GM18499 (cell line): ENCODE measurements around the gene EFHD2.
"Not testable (repeated sequence)": the region's sequence is repeated elsewhere in the genome, so short reads cannot be mapped to it uniquely, and the experiment has no call there.

Experiments used
- ATAC-seq: cut with Tn5 transposase; IDR thresholded peaks from one replicate; pipeline ENCODE4 v1.9.1; 2021; ENCODE audit warnings: moderate number of reproducible peaks; ENCODE audit not compliant: insufficient read depth, unreplicated experiment

The EFHD2 gene

DNA sequence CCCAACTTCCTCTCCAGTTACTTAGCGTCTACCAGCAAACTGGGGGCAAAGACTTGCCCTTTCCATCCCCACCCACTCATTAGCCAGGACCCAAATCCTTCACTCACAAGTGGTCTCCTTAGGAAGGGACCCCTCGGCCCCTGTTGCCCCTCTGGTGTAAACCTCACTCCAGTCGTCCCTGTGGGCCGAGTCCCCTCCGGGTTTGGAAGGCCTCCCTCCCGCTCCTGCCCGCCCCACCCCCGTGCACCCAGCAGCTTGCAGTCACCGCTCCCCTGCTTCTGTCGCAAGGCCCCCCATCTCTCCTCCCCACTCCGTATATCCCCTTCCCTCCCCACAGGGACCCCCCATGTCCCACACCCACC lies 1.2 kb downstream of the EFHD2 start:
- no peak for ATAC-seq

DNA sequence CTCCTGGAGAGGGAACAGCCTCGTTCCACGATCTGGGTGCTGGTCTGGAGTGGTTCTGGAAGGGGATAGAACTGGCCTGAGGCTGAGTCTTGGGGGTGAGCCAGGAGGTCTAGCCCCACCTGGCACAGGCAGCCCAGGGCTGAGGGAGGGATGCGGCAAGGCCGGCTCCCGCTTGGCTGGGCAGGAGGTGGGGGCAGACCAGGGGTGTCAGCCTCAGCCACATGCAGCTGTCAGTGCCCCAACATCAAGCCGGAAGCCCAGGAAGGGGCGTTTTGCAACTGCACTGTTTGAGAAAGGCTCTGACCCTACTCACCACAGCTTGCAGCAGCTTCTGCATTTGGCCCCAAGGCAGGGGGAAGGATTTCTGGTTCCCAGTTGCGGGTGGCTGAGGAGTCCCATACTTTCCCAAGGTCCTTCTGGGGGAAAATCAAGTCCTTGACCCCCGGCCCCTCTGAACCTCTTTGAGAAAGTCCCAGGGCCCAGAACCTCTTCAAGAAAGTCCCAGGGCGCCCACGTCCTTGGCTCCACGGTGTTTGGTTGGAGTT lies 2.0 kb downstream of the EFHD2 start:
- no peak for ATAC-seq

DNA sequence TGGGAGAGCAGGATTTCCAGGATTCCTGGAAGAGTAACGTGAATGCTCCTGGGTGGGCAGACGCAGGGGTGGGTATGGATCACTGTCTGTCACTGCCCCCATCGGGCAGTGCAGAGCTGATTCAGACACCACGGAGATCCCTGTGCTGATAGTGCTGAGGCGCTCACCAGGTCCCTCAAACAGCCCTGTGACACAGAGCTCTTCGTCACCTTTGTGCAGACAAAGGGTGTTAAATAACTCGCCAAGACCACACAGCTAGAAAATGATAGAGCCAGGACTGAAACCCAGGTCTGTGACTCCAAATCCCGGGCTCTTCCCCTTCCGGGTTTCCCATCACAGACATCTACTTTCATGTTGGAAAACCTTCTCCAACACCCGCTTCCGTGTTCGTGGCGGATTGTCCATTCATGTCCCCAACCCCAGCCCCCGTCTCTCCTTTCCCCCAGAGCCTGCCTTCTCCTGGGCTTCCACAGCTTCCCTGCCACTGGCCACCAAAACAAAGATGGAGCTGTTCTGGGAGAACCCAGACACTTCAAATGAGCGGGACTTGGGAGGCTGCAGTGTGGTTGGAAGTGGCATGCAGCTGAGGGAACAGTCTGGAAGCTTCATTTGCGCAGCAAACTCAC lies 2.6 kb downstream of the EFHD2 start:
- no peak for ATAC-seq

DNA sequence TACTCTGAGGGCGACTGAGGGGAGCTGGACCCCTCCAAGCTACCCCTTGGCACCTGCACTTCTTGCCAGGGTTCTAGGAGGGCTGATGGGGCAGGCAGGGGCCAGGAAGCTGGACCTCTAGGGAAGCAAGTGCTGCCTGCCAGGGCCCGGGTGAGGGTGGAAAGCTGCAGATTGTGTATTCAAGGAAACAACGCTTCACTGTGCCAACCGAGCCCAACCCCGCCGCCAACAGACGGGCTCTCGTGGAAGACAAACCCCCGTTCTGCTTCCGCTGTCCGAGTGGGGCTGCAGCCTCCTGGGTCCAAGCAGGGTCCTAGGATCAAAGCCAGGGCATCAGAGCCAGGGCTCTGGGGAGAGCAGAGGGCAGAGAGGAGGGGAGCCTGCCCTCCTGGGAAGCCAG lies 3.2 kb downstream of the EFHD2 start:
- ATAC-seq = no peak

DNA sequence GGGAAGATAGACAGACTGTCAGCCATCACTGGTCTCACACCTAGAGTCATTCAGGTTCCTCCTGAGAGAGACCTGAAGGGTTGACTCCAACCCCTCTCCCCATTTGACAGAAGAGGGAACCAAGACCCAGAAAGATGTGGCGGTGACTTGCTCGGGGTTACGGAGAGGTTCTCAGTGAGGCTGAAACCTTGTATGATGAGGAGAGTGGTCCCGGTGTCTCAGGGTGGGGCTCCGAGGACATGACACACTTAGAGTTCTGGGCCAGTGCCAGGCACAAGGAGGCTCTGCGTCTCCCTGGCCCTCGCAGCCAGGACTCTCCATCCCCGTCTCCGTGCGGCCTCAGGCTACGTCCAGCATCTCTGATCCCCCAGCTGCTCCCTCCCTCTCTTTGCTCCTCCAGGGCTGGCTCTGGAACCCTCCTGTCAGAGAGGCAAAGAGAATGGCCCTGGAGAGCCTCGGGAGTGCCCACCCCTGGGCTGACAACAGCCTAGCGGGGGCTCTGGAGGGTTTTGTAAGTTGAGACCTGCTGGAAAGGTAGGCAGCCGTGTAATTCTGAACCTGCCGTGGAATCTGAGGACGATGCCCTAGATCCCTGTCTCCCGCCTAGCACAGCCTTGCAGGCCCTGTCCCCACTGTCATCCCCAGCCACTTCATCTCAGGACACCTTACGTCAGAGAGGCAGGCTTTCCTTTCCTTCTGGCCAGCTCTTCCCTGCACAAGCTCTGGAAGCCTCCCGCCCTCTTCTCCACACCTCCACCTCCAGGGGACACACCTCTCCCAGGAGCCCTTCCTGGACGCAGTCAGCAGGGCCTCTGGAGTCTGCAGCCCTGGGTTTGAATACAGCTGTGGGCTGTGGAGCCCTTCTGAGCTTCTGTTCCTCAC lies 4.1 kb downstream of the EFHD2 start:
- no peak for ATAC-seq

DNA sequence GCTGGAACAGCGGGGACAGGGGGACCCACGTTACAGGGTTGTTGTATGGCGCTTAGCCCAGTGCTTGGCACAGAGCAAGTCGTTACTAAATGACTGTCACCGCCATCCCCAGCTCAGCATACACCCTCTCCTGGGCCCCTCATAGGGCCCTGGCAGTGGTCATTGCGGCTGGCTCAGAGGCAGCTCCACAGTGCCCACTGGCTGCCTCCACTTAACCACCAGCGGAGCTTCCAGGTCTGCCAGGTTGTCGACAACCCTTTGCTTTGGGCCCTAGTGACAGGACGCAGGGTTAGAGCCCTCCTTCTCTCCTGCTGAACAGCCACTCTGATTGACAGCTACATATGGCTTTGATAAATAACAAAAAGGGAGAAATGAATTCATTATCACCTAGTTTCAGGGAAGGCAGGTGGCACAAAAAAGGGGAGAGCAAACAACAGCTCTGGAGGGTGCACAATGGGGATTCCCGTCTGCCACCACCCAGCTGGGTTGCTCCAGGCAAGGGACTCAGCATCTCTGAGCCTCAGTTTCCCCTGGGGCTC lies 4.8 kb downstream of the EFHD2 start:
- ATAC-seq = no peak

DNA sequence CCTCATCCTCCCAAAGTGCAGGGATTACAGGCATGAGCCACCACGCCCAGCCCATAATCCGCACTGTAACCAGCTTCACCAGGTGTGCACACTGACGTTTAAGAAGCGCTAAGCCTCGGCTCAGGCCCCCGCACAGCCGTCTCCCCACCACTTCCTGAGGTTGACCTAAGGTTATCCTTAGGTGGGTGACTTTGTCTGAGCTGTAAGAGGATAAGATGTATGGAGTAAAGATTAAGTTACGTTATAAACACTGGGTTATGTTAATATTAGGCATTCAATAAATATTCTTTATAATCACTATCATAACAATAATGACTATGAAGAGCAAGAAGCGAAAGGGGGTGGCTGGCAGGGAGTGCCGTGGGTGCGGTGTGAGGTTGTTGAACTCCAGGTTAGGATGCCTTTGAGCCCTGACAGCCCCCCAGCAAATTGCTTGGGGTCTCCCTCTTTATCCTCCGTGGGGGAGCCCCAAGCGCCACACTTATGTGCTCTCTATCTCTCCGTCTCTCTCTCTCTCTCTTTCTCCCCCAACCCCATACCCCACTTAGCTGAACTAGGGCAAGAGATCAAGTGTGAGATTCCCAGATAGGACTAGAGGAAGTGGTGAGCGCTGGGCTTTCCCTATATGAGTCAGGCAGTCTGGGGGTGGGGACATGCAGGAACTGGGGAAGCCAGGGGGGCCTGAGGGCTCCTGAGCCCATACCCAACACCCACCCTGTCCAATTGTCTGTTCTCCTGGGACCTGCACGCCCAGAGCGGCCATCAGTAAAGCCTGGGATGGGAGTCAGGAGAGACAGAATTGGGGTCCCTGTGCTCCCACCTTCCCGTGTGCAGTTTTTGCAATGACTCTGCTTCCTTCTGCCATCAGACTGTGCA lies 7.6 kb downstream of the EFHD2 start:
- no peak for ATAC-seq

DNA sequence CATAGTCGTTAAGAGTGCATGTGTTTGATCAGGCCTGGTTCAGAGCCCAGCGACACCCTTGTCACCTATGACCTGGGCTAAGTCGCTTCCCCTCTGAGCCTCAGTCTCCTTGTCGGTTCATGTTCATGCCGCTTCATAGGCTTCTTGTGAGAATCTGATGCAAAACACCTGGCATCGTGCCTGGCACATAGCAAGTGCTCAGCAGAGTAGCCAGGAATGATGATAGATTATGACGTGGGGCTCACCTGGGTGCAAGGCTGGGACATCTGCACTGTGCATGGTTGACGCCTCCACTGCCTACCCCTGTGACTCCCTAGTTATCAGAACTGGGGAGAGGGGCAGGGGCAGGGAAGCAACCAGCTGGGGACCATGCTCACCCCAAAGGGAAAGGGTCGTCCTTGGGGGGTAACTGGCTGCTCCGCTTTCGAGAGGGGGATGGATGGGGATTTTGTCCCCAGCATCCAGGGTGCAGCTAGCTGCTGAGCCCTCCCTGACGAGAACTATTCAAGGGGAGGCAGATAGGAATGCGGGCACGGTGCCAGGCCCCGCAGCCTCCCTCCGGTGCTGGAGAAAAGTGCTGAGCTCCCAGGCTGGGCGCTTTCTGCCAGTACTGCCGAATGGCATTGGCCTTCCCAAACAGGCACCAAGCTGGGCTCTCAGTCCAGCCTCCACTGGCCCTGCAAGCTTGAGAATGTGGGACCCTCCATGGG lies 9.3 kb downstream of the EFHD2 start:
- no peak for ATAC-seq

DNA sequence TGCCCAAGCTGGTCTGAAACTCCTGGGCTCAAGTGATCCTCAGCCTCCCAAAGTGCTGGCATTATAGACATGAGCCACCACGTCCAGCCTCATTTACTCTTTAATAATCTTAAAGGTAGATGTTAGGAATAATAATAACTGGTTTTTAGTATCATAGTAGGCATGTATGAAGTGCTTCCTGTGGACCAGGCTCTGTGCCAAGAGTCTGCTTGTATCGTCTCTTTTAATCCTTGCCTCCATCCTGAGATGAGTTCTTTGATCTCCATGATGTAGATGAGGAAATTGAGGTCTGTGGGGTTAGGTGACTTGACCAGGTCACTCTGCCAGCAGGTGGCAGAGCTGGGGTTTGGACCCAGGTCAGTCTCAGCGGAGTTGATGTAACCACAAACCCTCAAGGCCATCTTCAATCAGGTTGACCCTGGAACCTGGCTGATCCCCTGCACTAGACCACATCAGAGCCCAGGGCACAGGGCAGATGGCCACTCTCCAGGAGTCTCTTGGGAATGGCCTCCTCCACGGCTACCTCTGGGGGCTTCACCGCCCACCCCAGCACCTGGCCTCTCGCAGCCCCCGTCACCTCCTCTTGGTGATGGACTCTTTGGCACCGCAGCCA lies 11.3 kb downstream of the EFHD2 start:
- no peak for ATAC-seq

DNA sequence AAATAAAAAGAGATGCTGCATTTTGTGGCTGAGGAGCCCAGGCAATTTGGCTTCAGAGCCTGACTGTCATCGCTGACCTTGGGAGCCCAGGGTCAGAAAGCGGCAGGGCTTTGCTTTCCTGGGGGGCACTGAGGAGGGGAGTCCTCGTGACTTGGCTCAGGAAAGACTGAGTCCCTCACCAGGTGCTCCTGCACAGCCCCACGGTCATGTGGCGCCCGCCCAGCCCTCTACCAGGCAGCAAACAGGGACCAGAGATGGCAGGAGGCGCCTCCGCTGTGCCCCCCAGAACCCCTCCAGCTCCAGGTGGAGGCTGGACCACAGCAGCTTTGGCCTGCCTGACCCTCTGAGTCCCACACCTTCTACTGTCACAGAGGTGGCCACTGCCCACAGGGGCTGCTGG lies 13.2 kb downstream of the EFHD2 start:
- no peak for ATAC-seq

DNA sequence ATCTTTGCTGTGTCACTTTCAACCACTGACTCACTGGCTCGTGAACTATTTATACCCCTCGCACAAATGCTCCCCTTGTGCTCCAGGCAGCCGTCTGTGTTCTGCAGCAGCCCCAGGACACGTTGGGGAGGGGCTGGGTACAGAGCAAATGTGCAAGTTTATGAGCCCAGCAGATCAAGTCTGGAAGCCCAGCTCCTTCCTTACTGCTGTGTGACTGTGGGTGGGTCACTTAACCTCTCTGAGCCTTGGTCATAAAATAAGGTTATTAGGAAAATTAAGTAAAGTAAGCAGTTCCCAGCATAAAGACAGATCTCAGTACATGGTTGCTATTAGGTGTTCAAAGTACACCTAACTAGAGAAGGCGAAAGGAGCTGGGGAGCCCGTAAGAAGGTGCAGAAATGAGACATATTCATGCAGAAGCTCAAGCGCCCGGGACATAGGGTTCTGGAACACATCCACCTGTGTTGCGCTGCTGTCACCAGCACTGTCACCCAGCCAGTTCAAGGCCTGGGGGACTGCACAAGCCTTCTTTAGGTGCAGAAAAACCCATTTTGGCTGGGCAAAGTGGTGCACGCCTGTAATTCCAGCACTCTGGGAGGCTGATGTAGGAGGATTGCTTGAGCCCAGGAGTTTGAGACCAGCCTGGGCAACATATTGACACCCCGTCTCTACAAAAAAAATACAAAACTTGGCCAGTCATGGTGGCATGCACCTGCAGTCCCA lies 13.8 kb downstream of the EFHD2 start:
- no peak for ATAC-seq

DNA sequence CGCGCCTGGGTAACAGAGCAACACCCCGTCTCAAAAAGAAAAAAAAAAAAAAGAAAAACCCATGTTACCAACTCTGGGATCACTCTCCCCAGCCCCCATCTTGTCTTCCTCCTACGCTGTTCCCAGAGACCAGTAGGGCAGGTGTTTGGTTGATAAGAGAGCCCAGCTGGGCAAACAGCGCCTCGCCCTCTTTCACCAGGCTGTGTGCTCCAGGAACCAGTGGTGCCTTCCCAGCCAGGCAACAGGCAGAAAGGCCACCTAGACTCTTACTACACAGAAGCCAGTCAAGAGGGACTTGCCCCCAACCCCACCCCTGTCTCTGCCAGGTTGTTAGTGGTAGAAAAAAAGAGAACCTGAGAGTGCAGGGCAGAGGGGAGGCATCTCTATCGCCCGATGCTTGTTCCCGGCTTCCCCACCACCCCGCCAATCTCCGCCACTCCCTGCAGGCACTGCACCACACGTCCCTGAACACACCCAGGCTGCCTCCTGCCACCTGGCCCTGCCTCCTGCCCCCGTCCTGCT lies 14.5 kb downstream of the EFHD2 start:
- ATAC-seq = no peak

DNA sequence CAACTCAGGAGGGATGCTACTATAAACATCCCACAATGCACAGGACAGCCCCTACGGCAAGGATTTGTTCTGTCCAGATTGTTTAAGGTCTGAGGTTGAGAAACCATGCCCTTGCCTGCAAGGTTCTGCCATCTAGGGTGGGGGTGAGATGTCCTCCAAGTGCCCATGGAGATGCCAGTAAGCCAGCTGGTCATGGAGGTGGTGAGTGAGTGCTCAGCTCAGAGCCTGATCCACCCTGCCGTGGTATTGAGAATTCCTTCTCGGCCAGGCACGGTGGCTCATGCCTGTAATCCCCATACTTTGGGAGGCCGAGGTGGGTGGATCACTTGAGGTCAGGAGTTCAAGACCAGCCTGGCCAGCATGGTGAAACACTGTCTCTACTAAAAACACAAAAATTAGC lies 15.3 kb downstream of the EFHD2 start:
- ATAC-seq = no peak

DNA sequence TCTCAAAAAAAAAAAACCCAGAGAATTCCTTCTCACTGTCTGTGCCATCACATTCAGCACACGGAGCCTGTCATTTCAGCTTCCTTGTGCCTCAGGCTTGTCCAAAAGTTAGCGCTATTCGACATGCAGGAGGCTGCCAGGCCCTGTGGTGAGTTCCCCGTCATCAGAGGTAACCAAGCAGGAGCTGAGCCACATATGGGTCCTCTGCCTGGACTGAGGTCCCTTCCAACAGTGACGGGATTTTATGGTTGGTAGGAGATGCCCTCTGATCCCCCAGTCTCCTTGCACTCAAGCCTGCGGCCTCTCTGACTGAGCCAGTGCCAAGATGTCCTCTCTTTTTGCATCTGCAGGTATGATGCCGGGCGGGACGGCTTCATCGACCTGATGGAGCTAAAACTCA lies 15.8 kb downstream of the EFHD2 start:
- no peak for ATAC-seq

DNA sequence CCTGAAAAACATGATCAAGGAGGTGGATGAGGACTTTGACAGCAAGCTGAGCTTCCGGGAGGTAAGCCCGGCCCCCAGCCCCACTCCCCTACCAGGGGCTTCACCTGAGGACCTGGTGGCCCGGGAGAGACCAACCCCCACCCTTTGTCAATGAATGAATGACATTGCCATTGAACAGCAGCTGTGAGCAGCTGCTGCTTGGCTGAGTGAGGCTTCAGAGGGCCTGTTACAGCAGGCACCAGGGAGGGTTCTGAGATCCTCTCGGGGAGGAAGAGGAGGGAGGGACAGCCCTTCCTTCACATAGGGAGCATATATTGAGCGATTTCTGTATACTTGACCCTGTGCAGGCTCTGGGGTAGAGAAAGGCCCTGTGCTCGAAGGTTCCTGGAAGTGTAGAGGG lies 16.3 kb downstream of the EFHD2 start:
- ATAC-seq = no peak

DNA sequence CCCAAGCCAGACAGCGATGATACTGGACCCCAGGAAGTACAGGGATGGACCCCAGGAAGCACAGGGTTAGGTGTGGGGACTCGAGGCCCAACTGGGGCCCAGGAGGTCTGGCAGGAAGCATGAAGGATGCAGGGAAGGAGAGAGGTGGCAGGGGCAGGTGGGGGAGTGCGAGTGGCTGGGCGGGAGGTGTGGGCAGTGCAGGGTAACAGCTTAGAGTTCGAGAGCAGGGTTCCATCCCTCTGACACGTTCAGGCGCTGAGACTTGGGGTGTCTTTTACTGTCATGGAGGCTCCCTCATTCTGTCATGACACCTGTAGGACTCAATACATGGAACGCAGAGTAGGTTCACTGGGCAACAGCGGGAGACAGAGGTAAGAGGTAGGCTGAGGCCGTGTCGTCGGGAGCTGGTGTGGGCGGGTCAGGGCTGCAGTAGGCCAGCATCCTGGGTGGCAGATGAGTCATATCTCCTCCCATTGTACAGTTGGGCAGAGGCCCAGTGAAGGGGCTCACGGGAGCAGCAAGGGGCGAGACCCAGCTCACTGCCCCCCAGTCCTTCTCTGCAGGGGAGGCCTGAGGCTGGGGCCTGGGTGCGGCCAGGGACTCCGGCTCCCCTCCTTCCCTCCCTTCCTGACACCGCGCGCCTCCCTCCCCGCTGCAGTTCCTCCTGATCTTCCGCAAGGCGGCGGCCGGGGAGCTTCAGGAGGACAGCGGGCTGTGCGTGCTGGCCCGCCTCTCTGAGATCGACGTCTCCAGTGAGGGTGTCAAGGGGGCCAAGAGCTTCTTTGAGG lies 17.0 kb downstream of the EFHD2 start:
- no peak for ATAC-seq

DNA sequence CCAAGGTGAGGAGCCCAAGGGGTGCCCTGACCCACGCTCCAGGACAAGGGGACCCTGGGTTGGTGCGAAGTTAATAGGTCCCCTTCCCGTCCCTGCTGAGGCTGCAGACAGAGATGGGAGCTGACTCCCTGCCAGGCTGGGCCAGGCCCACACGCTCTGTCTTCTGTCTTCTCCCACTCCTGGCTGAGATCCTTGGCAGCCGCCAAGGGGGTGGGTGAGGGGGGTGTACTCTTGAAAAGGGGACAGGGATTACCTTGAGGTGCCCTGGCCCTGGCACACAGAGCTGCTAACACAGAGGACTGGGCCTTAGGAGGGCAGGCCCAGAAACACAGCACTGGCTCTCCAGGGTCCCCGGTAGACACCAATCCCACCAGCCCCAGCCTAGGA lies 17.6 kb downstream of the EFHD2 start:
- no peak for ATAC-seq

DNA sequence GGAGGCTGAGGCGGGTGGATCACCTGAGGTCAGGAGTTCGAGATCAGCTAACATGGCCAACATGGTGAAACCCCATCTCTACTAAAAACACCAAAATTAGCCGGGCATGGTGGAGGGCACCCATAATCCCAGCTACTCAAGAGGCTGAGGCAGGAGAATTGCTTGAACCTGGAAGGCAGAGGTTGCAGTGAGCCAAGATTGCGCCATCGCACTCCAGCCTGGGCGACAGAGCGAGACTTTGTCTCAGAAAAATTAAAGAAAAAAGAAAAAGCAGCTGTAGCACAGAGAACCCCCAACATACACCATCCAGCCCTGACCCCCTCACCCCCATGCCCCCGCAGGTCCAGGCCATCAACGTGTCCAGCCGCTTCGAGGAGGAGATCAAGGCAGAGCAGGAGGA lies 18.6 kb downstream of the EFHD2 start:
- ATAC-seq = not testable (repeated sequence)
